NT2/D1 (cell line): Measurements from ENCODE around the gene RMI1.
"Not testable (repeated sequence)": the region's sequence is repeated elsewhere in the genome, so short reads cannot be mapped to it uniquely, and the experiment has no call there.

Experiments used
- DNase-seq: peaks from one replicate; pipeline ENCODE4 v3.0.0-alpha.2; 2011; ENCODE audit warnings: low read depth, low spot score
- H3K27me3 ChIP-seq: 2 replicates; pipeline ENCODE4 v1.6.0; 2011; ENCODE audit warnings: mild to moderate bottlenecking; ENCODE audit not compliant: insufficient read length, insufficient read depth
- H3K36me3 ChIP-seq: 2 replicates; pipeline ENCODE4 v1.6.1; 2011; ENCODE audit warnings: mild to moderate bottlenecking, low read length, mixed read lengths; ENCODE audit not compliant: insufficient read depth, insufficient read length
- H3K4me1 ChIP-seq: 2 replicates; pipeline ENCODE4 v1.5.1; 2011; ENCODE audit not compliant: insufficient read depth, insufficient read length
- H3K4me3 ChIP-seq: 2 replicates; pipeline ENCODE4 v1.5.1; 2011; ENCODE audit warnings: low read depth; ENCODE audit not compliant: insufficient read length
- H3K9ac ChIP-seq: 2 replicates; pipeline ENCODE4 v1.6.0; 2011; ENCODE audit warnings: low read depth; ENCODE audit not compliant: insufficient read length
- H3K9me3 ChIP-seq: 2 replicates; pipeline ENCODE4 v1.5.1; 2011; ENCODE audit warnings: mild to moderate bottlenecking, low read length; ENCODE audit not compliant: insufficient read depth
- SUZ12 ChIP-seq: IDR thresholded peaks from 2 replicates; pipeline ENCODE4 v1.6.1; 2011; ENCODE audit not compliant: insufficient read length, insufficient read depth; ENCODE audit errors: extremely low read depth
- YY1 ChIP-seq: IDR thresholded peaks from 2 replicates; pipeline ENCODE4 v1.6.1; 2011; ENCODE audit not compliant: insufficient read length, insufficient read depth
- ZNF274 ChIP-seq: IDR thresholded peaks from 2 replicates; pipeline ENCODE4 v1.6.1; 2011; ENCODE audit warnings: mild to moderate bottlenecking, low read depth, low read length

The RMI1 gene

GRCh38 chr9:83936523-83936922, 44.1 kb upstream of the RMI1 start:
- DNase-seq = no peak
- Histone ChIP-seq H3K36me3 (peaks cover 31% of the 10 kb centered on the region), H3K9me3 (no peaks in the 10 kb centered on the region), H3K4me3 (no peak overlapping the region), H3K27me3 (no peaks in the 10 kb centered on the region), H3K4me1 (no peaks in the 10 kb centered on the region), H3K9ac (no peak overlapping the region)
- no peak for TF ChIP-seq YY1
- TF ChIP-seq SUZ12 = no peak
- no peak for TF ChIP-seq ZNF274

GRCh38 chr9:83937861-83938455, 42.6 kb upstream of the RMI1 start:
- no peaks in the 10 kb centered on the region for H3K9me3 ChIP-seq
- H3K36me3 ChIP-seq = peaks cover 39% of the 10 kb centered on the region
- DNase-seq = peak; percentile 51
- TF ChIP-seq SUZ12 (no peak), ZNF274 (no peak), YY1 (no peak)
- H3K4me3 ChIP-seq = no peak overlapping the region
- H3K4me1 ChIP-seq = no peaks in the 10 kb centered on the region
- H3K27me3 ChIP-seq = no peaks in the 10 kb centered on the region
- H3K9ac ChIP-seq = no peak overlapping the region

GRCh38 chr9:83940590-83941303, 39.9 kb upstream of the RMI1 start:
- Histone ChIP-seq H3K27me3 (no peaks in the 10 kb centered on the region), H3K4me1 (no peaks in the 10 kb centered on the region), H3K4me3 (no peak overlapping the region), H3K9ac (no peak overlapping the region), H3K36me3 (peaks cover 54% of the 10 kb centered on the region), H3K9me3 (no peaks in the 10 kb centered on the region)
- no peak for TF ChIP-seq ZNF274
- no peak for TF ChIP-seq SUZ12
- TF ChIP-seq YY1 = no peak
- no peak for DNase-seq

GRCh38 chr9:83948096-83948495, 32.5 kb upstream of the RMI1 start:
- Histone ChIP-seq H3K9me3 (peaks cover 24% of the 10 kb centered on the region; the same call in 1 of the 2 replicates), H3K36me3 (peaks cover 54% of the 10 kb centered on the region)
- DNase-seq, H3K27me3 ChIP-seq, H3K9ac ChIP-seq, H3K4me3 ChIP-seq, H3K4me1 ChIP-seq: not testable (repeated sequence)

- TF ChIP-seq SUZ12 (no peak), YY1 (no peak), ZNF274 (no peak)
- Histone ChIP-seq H3K9ac (peak overlapping the region; percentile 88), H3K4me1 (no peaks in the 10 kb centered on the region), H3K36me3 (peaks cover 25% of the 10 kb centered on the region), H3K4me3 (peak overlapping the region; percentile 85), H3K27me3 (peaks cover 3% of the 10 kb centered on the region), H3K9me3 (no peaks in the 10 kb centered on the region)
- DNase-seq = no peak
These were observed 24.5 kb upstream of the RMI1 start for GRCh38 chr9:83956086-83956435.

GRCh38 chr9:83956436-83957247, 24.0 kb upstream of the RMI1 start:
- Histone ChIP-seq H3K9me3 (no peaks in the 10 kb centered on the region), H3K4me1 (no peaks in the 10 kb centered on the region), H3K36me3 (peaks cover 22% of the 10 kb centered on the region), H3K27me3 (peaks cover 3% of the 10 kb centered on the region), H3K9ac (peak overlapping the region; percentile 88), H3K4me3 (peak overlapping the region; percentile 85)
- TF ChIP-seq SUZ12 (no peak), YY1 (no peak), ZNF274 (no peak)
- DNase-seq = no peak

- H3K9me3 ChIP-seq = no peaks in the 10 kb centered on the region
- H3K9ac ChIP-seq = peak overlapping the region; percentile 88
- no peak for TF ChIP-seq YY1
- TF ChIP-seq SUZ12 = no peak
- TF ChIP-seq ZNF274 = no peak
- peak overlapping the region; percentile 85 for H3K4me3 ChIP-seq
- peaks cover 3% of the 10 kb centered on the region for H3K27me3 ChIP-seq
- peaks cover 16% of the 10 kb centered on the region for H3K36me3 ChIP-seq
- H3K4me1 ChIP-seq = no peaks in the 10 kb centered on the region
- DNase-seq = no peak
These were observed 23.4 kb upstream of the RMI1 start for GRCh38 chr9:83957248-83957513.
